ENCODE data around the gene GLIS1. TPM values are rescaled to one million over a fixed set of nuclear protein-coding genes. Genes with fewer than 3 reads are reported as not detected.

GLIS1 gene
- total RNA-seq, 4 donors from 2014 or later = 0.16 to 0.27 TPM; not detected in 2

DNA sequence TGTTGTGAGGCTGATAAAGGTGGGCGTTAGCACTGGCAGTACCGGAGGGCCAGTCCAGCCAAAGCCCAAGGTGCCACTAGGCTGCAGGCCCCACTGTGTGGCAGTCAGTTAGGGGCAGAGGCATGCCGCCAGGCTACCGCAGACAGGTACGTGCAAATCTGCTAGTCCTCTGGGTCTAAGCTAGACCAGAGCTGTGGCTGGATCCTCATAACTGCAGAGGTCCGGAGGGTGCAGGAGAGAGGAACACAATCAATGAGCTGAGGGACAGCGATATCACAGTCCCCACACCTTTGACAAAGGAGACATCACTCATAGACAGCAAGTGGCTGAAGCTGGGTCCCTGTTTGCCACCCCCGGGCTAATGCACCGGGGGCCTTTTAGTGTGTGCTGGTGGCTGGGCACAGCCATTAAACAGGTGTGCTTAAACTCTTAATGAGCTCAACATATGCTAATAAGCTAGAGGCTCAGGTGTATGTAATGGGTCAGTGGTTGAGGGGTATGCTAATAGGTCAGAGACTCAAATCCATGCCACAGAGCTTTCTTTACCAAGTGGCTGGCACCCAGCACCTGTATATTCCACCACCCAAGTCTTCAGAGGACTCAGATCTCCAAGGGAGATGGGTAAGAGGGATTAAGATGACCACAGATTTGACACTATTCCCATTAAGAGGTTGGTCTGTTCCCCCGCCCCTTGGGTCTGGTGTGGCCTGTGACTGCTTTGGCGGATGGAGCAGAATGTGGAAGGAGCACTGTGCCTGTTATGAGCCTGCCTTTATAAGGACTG lies 82.0 kb downstream of the GLIS1 start:
- Histone ChIP-seq H3K36me3 (no peaks in the 10 kb centered on the region), H3K9me3 (no peaks in the 10 kb centered on the region), H3K27me3 (peaks cover 21% of the 10 kb centered on the region), H3K27ac (no peak overlapping the region), H3K4me3 (no peak overlapping the region), H3K4me1 (no peaks in the 10 kb centered on the region)
- TF ChIP-seq POLR2AphosphoS5 (IDR thresholded peaks at IDR 0.05) (no peak), POLR2A (IDR thresholded peaks at IDR 0.05) (no peak), EP300 (IDR thresholded peaks at IDR 0.05) (no peak)
- TF ChIP-seq, protein P1, sequence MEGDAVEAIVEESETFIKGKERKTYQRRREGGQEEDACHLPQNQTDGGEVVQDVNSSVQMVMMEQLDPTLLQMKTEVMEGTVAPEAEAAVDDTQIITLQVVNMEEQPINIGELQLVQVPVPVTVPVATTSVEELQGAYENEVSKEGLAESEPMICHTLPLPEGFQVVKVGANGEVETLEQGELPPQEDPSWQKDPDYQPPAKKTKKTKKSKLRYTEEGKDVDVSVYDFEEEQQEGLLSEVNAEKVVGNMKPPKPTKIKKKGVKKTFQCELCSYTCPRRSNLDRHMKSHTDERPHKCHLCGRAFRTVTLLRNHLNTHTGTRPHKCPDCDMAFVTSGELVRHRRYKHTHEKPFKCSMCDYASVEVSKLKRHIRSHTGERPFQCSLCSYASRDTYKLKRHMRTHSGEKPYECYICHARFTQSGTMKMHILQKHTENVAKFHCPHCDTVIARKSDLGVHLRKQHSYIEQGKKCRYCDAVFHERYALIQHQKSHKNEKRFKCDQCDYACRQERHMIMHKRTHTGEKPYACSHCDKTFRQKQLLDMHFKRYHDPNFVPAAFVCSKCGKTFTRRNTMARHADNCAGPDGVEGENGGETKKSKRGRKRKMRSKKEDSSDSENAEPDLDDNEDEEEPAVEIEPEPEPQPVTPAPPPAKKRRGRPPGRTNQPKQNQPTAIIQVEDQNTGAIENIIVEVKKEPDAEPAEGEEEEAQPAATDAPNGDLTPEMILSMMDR (IDR thresholded peaks at IDR 0.05) = no peak
- 81 to 87% methylated on average over 6 to 8 of the region's 11 CpGs for WGBS, 2 donors (ENCODE audit: low coverage in 1 of 2)
- no peak for ATAC-seq

DNA sequence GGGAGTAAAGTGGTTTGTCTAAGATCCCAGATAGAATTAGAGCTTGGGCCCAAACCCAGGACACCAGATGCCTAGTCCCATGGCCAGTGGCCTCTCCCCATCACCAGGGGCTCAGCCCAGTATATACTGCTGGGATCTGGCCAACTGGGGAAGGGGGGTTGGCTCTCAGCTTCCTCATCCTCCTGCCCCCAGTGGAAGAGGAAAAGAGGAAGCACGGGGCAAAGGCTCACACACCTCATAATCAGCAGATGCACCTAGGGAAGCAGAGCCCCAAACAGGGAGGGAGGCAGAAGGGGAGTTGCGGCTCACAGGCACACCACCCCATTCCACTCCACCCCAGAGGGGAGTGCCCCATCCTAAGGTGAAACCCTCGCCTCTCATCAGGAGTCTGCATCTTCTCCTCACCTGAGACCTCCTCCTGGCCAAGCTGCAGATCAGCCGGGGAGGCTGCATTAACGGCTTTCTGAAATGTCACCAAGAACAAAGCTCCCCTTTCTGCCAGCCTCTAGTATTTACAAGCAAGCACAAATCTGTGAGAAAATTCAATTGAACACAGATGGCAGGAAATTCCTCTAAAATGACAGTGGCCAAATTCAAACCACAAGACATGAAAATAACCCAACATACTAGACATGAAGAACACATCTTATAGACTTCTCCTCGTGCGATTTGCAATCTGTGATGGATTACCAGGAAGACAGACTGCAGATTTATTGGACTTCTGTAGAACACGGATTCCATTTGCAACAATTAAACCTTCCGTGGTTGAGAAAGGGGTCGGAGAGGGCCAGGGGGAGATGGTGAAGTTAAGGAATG lies 82.8 kb downstream of the GLIS1 start:
- Histone ChIP-seq H3K27ac (no peak overlapping the region), H3K27me3 (peaks cover 21% of the 10 kb centered on the region), H3K4me3 (no peak overlapping the region), H3K36me3 (no peaks in the 10 kb centered on the region), H3K9me3 (no peaks in the 10 kb centered on the region), H3K4me1 (no peaks in the 10 kb centered on the region)
- WGBS, 2 donors (ENCODE audit: low coverage in 1 of 2) = 47 to 56% methylated on average over 5 to 9 of the region's 10 CpGs
- ATAC-seq = no peak
- TF ChIP-seq EP300 (IDR thresholded peaks at IDR 0.05) = no peak
- TF ChIP-seq, protein P1 (IDR thresholded peaks at IDR 0.05) = no peak
- no peak for TF ChIP-seq POLR2AphosphoS5 (IDR thresholded peaks at IDR 0.05)
- TF ChIP-seq POLR2A (IDR thresholded peaks at IDR 0.05) = no peak

DNA sequence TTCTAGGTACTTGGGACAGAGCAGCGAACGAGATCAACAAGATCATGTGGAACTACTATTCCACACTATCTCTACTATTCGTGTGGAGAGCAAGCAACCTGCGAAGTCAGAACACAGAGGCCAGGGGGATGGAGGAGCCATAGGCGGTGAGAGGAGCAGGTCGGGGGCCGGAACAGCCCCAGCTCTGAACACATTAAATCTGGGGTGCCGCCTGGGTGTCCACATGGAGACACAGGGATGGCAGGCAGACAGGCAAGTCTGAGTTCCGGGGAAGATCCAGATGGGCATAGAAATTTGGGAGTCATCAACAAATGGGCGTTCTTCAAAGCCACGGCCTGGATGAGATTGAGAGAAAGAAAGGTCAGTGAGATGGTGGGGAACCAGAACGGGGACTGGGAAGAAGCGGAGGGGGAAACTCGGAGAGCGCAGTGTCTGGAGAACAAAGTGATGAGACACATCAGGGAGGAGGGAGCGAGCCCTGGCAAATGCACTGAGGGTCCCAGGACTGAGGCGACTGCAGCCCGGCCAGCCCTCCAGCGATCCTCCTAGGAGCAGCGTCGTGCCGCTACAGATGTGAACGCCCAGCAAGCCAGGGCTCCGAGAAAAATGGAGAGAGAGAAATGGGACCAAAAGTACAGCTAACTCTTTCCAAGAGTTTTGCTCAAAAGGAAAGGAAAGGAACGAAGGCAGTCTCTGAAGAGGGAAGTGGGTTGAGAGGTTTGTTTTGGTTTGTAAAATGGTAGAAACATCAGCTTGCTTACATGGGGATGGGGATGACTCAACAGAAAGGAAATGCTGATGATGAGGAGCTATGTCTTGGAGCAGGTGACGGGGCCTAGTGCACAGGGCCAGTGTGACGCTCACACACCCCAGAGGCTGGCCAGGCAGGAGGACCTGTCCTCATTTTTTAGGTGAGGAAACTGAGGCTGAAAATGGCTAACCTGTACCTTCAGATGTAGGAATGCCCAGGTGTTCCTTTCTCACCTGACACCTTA lies 84.5 kb downstream of the GLIS1 start:
- Histone ChIP-seq H3K27ac (no peak overlapping the region), H3K9me3 (no peaks in the 10 kb centered on the region), H3K36me3 (no peaks in the 10 kb centered on the region), H3K4me3 (no peak overlapping the region), H3K27me3 (peaks cover 21% of the 10 kb centered on the region), H3K4me1 (no peaks in the 10 kb centered on the region)
- TF ChIP-seq EP300 (IDR thresholded peaks at IDR 0.05) (no peak), POLR2A (IDR thresholded peaks at IDR 0.05) (no peak), POLR2AphosphoS5 (IDR thresholded peaks at IDR 0.05) (no peak)
- TF ChIP-seq, protein P1 (IDR thresholded peaks at IDR 0.05) = no peak
- WGBS, 2 donors (ENCODE audit: low coverage in 1 of 2) = 72 to 83% methylated on average over 12 to 27 of the region's 27 CpGs
- ATAC-seq = no peak

DNA sequence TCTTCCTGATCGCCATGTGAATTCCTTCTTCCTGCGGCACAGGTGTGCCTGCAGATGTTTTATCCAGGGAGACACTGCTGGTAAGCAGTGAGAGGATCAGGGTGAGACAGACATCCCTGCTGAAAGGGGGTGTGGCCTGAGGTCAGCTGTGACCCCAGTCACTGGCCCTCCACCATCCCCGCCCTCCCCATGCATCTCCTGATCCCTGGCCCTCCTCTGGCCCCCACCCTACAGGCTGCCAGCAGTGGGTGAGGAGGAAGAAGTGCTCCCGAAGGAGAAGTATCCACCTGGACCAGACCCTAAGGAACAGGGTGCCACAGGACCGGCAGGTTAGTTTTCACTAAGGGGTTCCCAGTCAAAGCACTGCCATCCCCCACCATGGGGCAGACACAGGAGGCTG lies 85.3 kb downstream of the GLIS1 start:
- TF ChIP-seq POLR2A (IDR thresholded peaks at IDR 0.05) (no peak), POLR2AphosphoS5 (IDR thresholded peaks at IDR 0.05) (no peak), EP300 (IDR thresholded peaks at IDR 0.05) (no peak)
- TF ChIP-seq, protein P1 (IDR thresholded peaks at IDR 0.05) = no peak
- Histone ChIP-seq H3K27me3 (peaks cover 15% of the 10 kb centered on the region), H3K9me3 (no peaks in the 10 kb centered on the region), H3K36me3 (no peaks in the 10 kb centered on the region), H3K27ac (no peak overlapping the region), H3K4me3 (no peak overlapping the region), H3K4me1 (no peaks in the 10 kb centered on the region)
- no peak for ATAC-seq
- 58% methylated on average over 2 of the region's 5 CpGs; no CpG with 5 or more reads in 1 of the 2 donors for WGBS, 2 donors (ENCODE audit: low coverage in 1 of 2)
